ENCODE results near the gene RANBP2.
A peak's percentile ranks its signal among the peaks of the same experiment; 100 is the strongest.
"Not testable (repeated sequence)": the region's sequence is repeated elsewhere in the genome, so short reads cannot be mapped to it uniquely, and the experiment has no call there.

RANBP2 gene

GRCh38 chr2:108701208-108701607 is 18.1 kb upstream of the RANBP2 start:
- DNase-seq: no peak
- Histone ChIP-seq H2AK5ac (ENCODE audit: low read length) (no peak overlapping the region), H3K56ac (ENCODE audit: low read length) (no peak overlapping the region), H4K8ac (ENCODE audit: low read depth, low read length) (no peak overlapping the region), H3K4me3 (ENCODE audit: low read length) (no peak overlapping the region), H3K18ac (ENCODE audit: low read length) (no peak overlapping the region), H3K9ac (ENCODE audit: low read length) (no peak overlapping the region), H2BK5ac (ENCODE audit: low read length) (no peak overlapping the region), H3K4me2 (ENCODE audit: low read length) (no peak overlapping the region), H3K36me3 (ENCODE audit: control insufficient read depth, insufficient read depth, low read length) (no peaks in the 10 kb centered on the region), H3K79me1 (ENCODE audit: low read length) (no peaks in the 10 kb centered on the region), H3K27me3 (ENCODE audit: insufficient read depth, low read length, poor library complexity) (no peaks in the 10 kb centered on the region), H2BK120ac (ENCODE audit: low read depth, low read length) (no peak overlapping the region), H3K4me1 (ENCODE audit: control insufficient read depth, low read depth, low read length) (no peaks in the 10 kb centered on the region), H2BK15ac (replicated peaks; ENCODE audit: low read depth) (no peak overlapping the region), H3K4ac (ENCODE audit: low read depth, low read length) (no peak overlapping the region), H3K23ac (ENCODE audit: low read length) (no peak overlapping the region), H3K79me2 (ENCODE audit: control insufficient read depth, insufficient read depth, low read length) (no peaks in the 10 kb centered on the region), H3K27ac (ENCODE audit: low read depth, low read length) (no peak overlapping the region), H4K5ac (ENCODE audit: low read length) (no peak overlapping the region)
- WGBS (ENCODE audit: extremely low coverage, insufficient coverage, low lambda C conversion rate): no CpG with 5 or more reads among the region's 3 CpGs

GRCh38 chr2:108701806-108702205 is 17.5 kb upstream of the RANBP2 start:
- H3K56ac ChIP-seq (ENCODE audit: low read length): no peak overlapping the region
- H2BK120ac ChIP-seq (ENCODE audit: low read depth, low read length): no peak overlapping the region
- H3K9ac ChIP-seq (ENCODE audit: low read length): no peak overlapping the region
- H3K4me2 ChIP-seq (ENCODE audit: low read length): no peak overlapping the region
- no CpG with 5 or more reads among the region's 2 CpGs for WGBS (ENCODE audit: extremely low coverage, insufficient coverage, low lambda C conversion rate)
- no peak overlapping the region for H4K5ac ChIP-seq (ENCODE audit: low read length)
- no peaks in the 10 kb centered on the region for H3K4me1 ChIP-seq (ENCODE audit: control insufficient read depth, low read depth, low read length)
- H3K4ac ChIP-seq (ENCODE audit: low read depth, low read length): no peak overlapping the region
- no peaks in the 10 kb centered on the region for H3K79me1 ChIP-seq (ENCODE audit: low read length)
- H2BK5ac ChIP-seq (ENCODE audit: low read length): no peak overlapping the region
- no peaks in the 10 kb centered on the region for H3K79me2 ChIP-seq (ENCODE audit: control insufficient read depth, insufficient read depth, low read length)
- no peak overlapping the region for H3K18ac ChIP-seq (ENCODE audit: low read length)
- no peak overlapping the region for H2AK5ac ChIP-seq (ENCODE audit: low read length)
- H2BK15ac ChIP-seq (replicated peaks; ENCODE audit: low read depth): no peak overlapping the region
- no peak overlapping the region for H3K4me3 ChIP-seq (ENCODE audit: low read length)
- no peak for DNase-seq
- no peaks in the 10 kb centered on the region for H3K36me3 ChIP-seq (ENCODE audit: control insufficient read depth, insufficient read depth, low read length)
- no peaks in the 10 kb centered on the region for H3K27me3 ChIP-seq (ENCODE audit: insufficient read depth, low read length, poor library complexity)
- no peak overlapping the region for H4K8ac ChIP-seq (ENCODE audit: low read depth, low read length)
- no peak overlapping the region for H3K23ac ChIP-seq (ENCODE audit: low read length)
- H3K27ac ChIP-seq (ENCODE audit: low read depth, low read length): no peak overlapping the region

- no peaks in the 10 kb centered on the region for H3K79me1 ChIP-seq (ENCODE audit: low read length)
- H3K27me3 ChIP-seq (ENCODE audit: insufficient read depth, low read length, poor library complexity): no peaks in the 10 kb centered on the region
- no peak overlapping the region for H2AK5ac ChIP-seq (ENCODE audit: low read length)
- no peak for DNase-seq
- no peak overlapping the region for H4K5ac ChIP-seq (ENCODE audit: low read length)
- H2BK5ac ChIP-seq (ENCODE audit: low read length): no peak overlapping the region
- no peak overlapping the region for H2BK120ac ChIP-seq (ENCODE audit: low read depth, low read length)
- H2BK15ac ChIP-seq (replicated peaks; ENCODE audit: low read depth): no peak overlapping the region
- H3K27ac ChIP-seq (ENCODE audit: low read depth, low read length): no peak overlapping the region
- H3K4ac ChIP-seq (ENCODE audit: low read depth, low read length): no peak overlapping the region
- no CpG with 5 or more reads among the region's 1 CpG for WGBS (ENCODE audit: extremely low coverage, insufficient coverage, low lambda C conversion rate)
- H3K4me2 ChIP-seq (ENCODE audit: low read length): no peak overlapping the region
- H3K4me1 ChIP-seq (ENCODE audit: control insufficient read depth, low read depth, low read length): no peaks in the 10 kb centered on the region
- no peaks in the 10 kb centered on the region for H3K36me3 ChIP-seq (ENCODE audit: control insufficient read depth, insufficient read depth, low read length)
- no peak overlapping the region for H4K8ac ChIP-seq (ENCODE audit: low read depth, low read length)
- no peak overlapping the region for H3K18ac ChIP-seq (ENCODE audit: low read length)
- H3K23ac ChIP-seq (ENCODE audit: low read length): no peak overlapping the region
- H3K79me2 ChIP-seq (ENCODE audit: control insufficient read depth, insufficient read depth, low read length): no peaks in the 10 kb centered on the region
- no peak overlapping the region for H3K9ac ChIP-seq (ENCODE audit: low read length)
- no peak overlapping the region for H3K4me3 ChIP-seq (ENCODE audit: low read length)
- no peak overlapping the region for H3K56ac ChIP-seq (ENCODE audit: low read length)
Observed at GRCh38 chr2:108704871-108705270, 14.4 kb upstream of the RANBP2 start.

- no peaks in the 10 kb centered on the region for H3K79me1 ChIP-seq (ENCODE audit: low read length)
- no peak overlapping the region for H3K27ac ChIP-seq (ENCODE audit: low read depth, low read length)
Observed at GRCh38 chr2:108707300-108707699, 12.0 kb upstream of the RANBP2 start.

GRCh38 chr2:108716971-108717370 is 2.3 kb upstream of the RANBP2 start:
- not testable (repeated sequence) for H3K27ac ChIP-seq (ENCODE audit: low read depth, low read length); H3K4me2 ChIP-seq (ENCODE audit: low read length); H3K23ac ChIP-seq (ENCODE audit: low read length); H3K27me3 ChIP-seq (ENCODE audit: insufficient read depth, low read length, poor library complexity); H2BK15ac ChIP-seq (replicated peaks; ENCODE audit: low read depth); H3K56ac ChIP-seq (ENCODE audit: low read length); H3K18ac ChIP-seq (ENCODE audit: low read length); H2BK5ac ChIP-seq (ENCODE audit: low read length); H3K4ac ChIP-seq (ENCODE audit: low read depth, low read length); H2AK5ac ChIP-seq (ENCODE audit: low read length); H3K36me3 ChIP-seq (ENCODE audit: control insufficient read depth, insufficient read depth, low read length); H4K8ac ChIP-seq (ENCODE audit: low read depth, low read length); H3K79me2 ChIP-seq (ENCODE audit: control insufficient read depth, insufficient read depth, low read length); H3K79me1 ChIP-seq (ENCODE audit: low read length); H3K9ac ChIP-seq (ENCODE audit: low read length); H3K4me1 ChIP-seq (ENCODE audit: control insufficient read depth, low read depth, low read length); H2BK120ac ChIP-seq (ENCODE audit: low read depth, low read length); H3K4me3 ChIP-seq (ENCODE audit: low read length)
- no CpG with 5 or more reads among the region's 6 CpGs for WGBS (ENCODE audit: extremely low coverage, insufficient coverage, low lambda C conversion rate)
- peak overlapping the region; percentile 9 for H4K5ac ChIP-seq (ENCODE audit: low read length)
- DNase-seq: peak; percentile 33

More at GRCh38 chr2:108707300-108707699, 12.0 kb upstream of the RANBP2 start:
- no peaks in the 10 kb centered on the region for H3K79me2 ChIP-seq (ENCODE audit: control insufficient read depth, insufficient read depth, low read length)
- no peak overlapping the region for H3K23ac ChIP-seq (ENCODE audit: low read length)
- no peak overlapping the region for H3K18ac ChIP-seq (ENCODE audit: low read length)
- H2BK15ac ChIP-seq (replicated peaks; ENCODE audit: low read depth): no peak overlapping the region
- no peak overlapping the region for H3K9ac ChIP-seq (ENCODE audit: low read length)
- no peak overlapping the region for H2BK5ac ChIP-seq (ENCODE audit: low read length)
- DNase-seq: no peak
- H3K27me3 ChIP-seq (ENCODE audit: insufficient read depth, low read length, poor library complexity): no peaks in the 10 kb centered on the region
- no peak overlapping the region for H3K56ac ChIP-seq (ENCODE audit: low read length)
- H3K4me1 ChIP-seq (ENCODE audit: control insufficient read depth, low read depth, low read length): no peaks in the 10 kb centered on the region
- H3K4me2 ChIP-seq (ENCODE audit: low read length): no peak overlapping the region
- H3K36me3 ChIP-seq (ENCODE audit: control insufficient read depth, insufficient read depth, low read length): no peaks in the 10 kb centered on the region
- H2AK5ac ChIP-seq (ENCODE audit: low read length): no peak overlapping the region
- H4K8ac ChIP-seq (ENCODE audit: low read depth, low read length): no peak overlapping the region
- H3K4ac ChIP-seq (ENCODE audit: low read depth, low read length): no peak overlapping the region
- H2BK120ac ChIP-seq (ENCODE audit: low read depth, low read length): no peak overlapping the region
- H3K4me3 ChIP-seq (ENCODE audit: low read length): no peak overlapping the region
- no peak overlapping the region for H4K5ac ChIP-seq (ENCODE audit: low read length)

GRCh38 chr2:108726048-108726447 is 6.8 kb downstream of the RANBP2 start:
- not testable (repeated sequence) for H2AK5ac ChIP-seq (ENCODE audit: low read length); H3K4me1 ChIP-seq (ENCODE audit: control insufficient read depth, low read depth, low read length); DNase-seq; H3K4me2 ChIP-seq (ENCODE audit: low read length); H3K23ac ChIP-seq (ENCODE audit: low read length); H2BK15ac ChIP-seq (replicated peaks; ENCODE audit: low read depth); H3K56ac ChIP-seq (ENCODE audit: low read length); H3K18ac ChIP-seq (ENCODE audit: low read length); H3K4ac ChIP-seq (ENCODE audit: low read depth, low read length); H4K5ac ChIP-seq (ENCODE audit: low read length); H3K9ac ChIP-seq (ENCODE audit: low read length); H3K79me1 ChIP-seq (ENCODE audit: low read length); H3K36me3 ChIP-seq (ENCODE audit: control insufficient read depth, insufficient read depth, low read length); H2BK5ac ChIP-seq (ENCODE audit: low read length); H3K27ac ChIP-seq (ENCODE audit: low read depth, low read length); H4K8ac ChIP-seq (ENCODE audit: low read depth, low read length); H3K4me3 ChIP-seq (ENCODE audit: low read length); H2BK120ac ChIP-seq (ENCODE audit: low read depth, low read length); H3K27me3 ChIP-seq (ENCODE audit: insufficient read depth, low read length, poor library complexity)
- WGBS (ENCODE audit: extremely low coverage, insufficient coverage, low lambda C conversion rate): no CpG with 5 or more reads among the region's 9 CpGs
- peaks cover 37% of the 10 kb centered on the region for H3K79me2 ChIP-seq (ENCODE audit: control insufficient read depth, insufficient read depth, low read length)

Measured in mesendoderm (in vitro differentiated cells).